NCI-H510A (cell line): ENCODE results near the gene AJAP1.
"Not testable (repeated sequence)": the region's sequence is repeated elsewhere in the genome, so short reads cannot be mapped to it uniquely, and the experiment has no call there.

Experiments
- DNase-seq: peaks from one replicate; lab custom pipeline; 2025; lab: John Stamatoyannopoulos, UW

AJAP1 gene

GRCh38 chr1:4653796-4654725 is at the start of gene AJAP1:
Gene AJAP1, plus strand, starts transcription at chr1:4654609. Its CDS starts 817 bp downstream, at chr1:4655426.
- DNase-seq: no peak

- DNase-seq: no peak
These were observed 49.3 kb upstream of the AJAP1 start for GRCh38 chr1:4605158-4605557.

- no peak for DNase-seq
These were observed 42.7 kb upstream of the AJAP1 start for GRCh38 chr1:4611563-4612341.

- DNase-seq: no peak
These were observed 41.4 kb upstream of the AJAP1 start for GRCh38 chr1:4612991-4613390.

- no peak for DNase-seq
These were observed 40.6 kb upstream of the AJAP1 start for GRCh38 chr1:4613606-4614370.

GRCh38 chr1:4614371-4615137 is 39.9 kb upstream of the AJAP1 start:
- no peak for DNase-seq

GRCh38 chr1:4615138-4615470 is 39.3 kb upstream of the AJAP1 start:
- no peak for DNase-seq

GRCh38 chr1:4615501-4615900 is 38.9 kb upstream of the AJAP1 start:
- DNase-seq: no peak

GRCh38 chr1:4616831-4617465 is 37.5 kb upstream of the AJAP1 start:
- no peak for DNase-seq

- no peak for DNase-seq
These were observed 36.9 kb upstream of the AJAP1 start for GRCh38 chr1:4617506-4617905.

GRCh38 chr1:4618827-4619226 is 35.6 kb upstream of the AJAP1 start:
- not testable (repeated sequence) for DNase-seq

GRCh38 chr1:4621646-4622045 is 32.8 kb upstream of the AJAP1 start:
- DNase-seq: no peak

GRCh38 chr1:4622821-4623220 is 31.6 kb upstream of the AJAP1 start:
- no peak for DNase-seq

GRCh38 chr1:4624141-4624715 is 30.2 kb upstream of the AJAP1 start:
- DNase-seq: no peak

GRCh38 chr1:4624801-4625200 is 29.6 kb upstream of the AJAP1 start:
- DNase-seq: no peak

- no peak for DNase-seq
These were observed 28.3 kb upstream of the AJAP1 start for GRCh38 chr1:4626061-4626460.

GRCh38 chr1:4626560-4627319 is 27.7 kb upstream of the AJAP1 start:
- DNase-seq: no peak

- DNase-seq: no peak
These were observed 27.1 kb upstream of the AJAP1 start for GRCh38 chr1:4627353-4627752.

GRCh38 chr1:4628992-4629391 is 25.4 kb upstream of the AJAP1 start:
- DNase-seq: no peak

GRCh38 chr1:4630561-4630960 is 23.8 kb upstream of the AJAP1 start:
- no peak for DNase-seq
